GM19395 (cell line): ENCODE measurements around the gene HNRNPAB.
"Not testable (repeated sequence)": the region's sequence is repeated elsewhere in the genome, so short reads cannot be mapped to it uniquely, and the experiment has no call there.

ENCODE experiments used
- ATAC-seq: cut with Tn5 transposase; IDR thresholded peaks from one replicate; pipeline ENCODE4 v1.9.1; 2021; ENCODE audit warnings: mild to moderate bottlenecking, moderate library complexity; ENCODE audit not compliant: unreplicated experiment

The HNRNPAB gene

GRCh38 chr5:178196281-178196812 lies 8.0 kb upstream of the HNRNPAB start:
- ATAC-seq = no peak

GRCh38 chr5:178196986-178197385 lies 7.3 kb upstream of the HNRNPAB start:
- ATAC-seq = no peak

- ATAC-seq = not testable (repeated sequence)
Observed at GRCh38 chr5:178198151-178198550, 6.2 kb upstream of the HNRNPAB start.

DNA sequence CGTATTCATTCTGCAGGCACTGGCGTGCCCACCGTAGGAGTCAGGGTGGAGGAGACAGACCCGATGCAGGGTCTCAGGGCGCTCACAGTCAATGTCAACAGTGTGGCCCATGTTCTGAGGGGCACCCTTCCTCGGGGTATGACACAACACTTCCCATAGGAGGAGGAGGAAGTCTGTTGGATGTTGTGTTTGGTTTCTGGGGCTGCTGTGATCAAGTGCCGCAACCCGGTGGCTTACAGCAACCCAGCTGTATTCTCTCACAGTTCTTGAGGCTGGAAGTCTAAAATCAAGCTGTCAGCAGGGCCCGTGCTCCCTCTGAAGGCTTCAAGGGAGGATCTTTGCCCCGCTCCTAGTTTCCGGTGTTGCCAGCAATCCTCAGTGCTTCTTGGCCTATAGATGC lies 5.6 kb upstream of the HNRNPAB start:
- ATAC-seq = no peak

DNA sequence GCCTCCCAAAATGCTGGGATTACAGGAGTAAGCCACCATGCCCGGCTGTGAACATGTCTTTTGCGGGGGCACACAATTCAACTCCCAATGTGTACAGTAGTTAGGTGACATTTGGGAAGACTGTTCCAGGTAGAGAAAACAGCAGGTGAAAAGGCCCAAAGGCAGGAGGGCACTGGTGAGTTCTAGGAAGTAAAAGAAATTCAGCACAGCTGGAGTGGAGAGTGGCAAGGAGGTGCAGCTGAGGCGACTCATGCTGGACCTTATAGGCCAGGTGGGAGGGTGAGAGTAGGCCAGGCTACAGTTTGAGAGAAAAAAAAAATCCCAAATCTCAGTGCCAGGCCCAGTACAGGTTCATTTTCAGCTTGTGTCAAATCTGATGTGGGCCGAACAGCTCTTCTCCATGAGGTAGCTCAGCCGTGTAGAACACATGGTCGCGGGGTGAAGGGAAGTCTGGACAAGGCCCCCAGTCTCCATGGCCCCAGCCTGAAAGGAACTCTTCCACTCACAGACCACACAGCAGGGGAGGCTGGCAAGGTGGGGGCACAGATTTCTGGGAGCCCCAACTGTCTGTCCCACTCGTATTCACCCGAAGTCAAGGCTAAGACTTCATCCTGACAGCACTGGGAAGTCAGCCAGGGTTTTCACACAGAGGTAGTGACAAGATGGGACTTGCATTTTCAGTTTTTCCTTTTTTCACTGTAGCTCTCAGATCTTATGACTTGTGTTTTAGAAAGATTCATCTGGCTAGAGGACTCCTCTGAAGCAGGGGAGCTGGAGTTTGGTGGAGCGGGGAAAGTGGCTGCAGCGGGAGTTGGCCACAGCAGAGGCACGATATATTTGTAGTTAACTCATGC lies 4.5 kb upstream of the HNRNPAB start:
- ATAC-seq = no peak

DNA sequence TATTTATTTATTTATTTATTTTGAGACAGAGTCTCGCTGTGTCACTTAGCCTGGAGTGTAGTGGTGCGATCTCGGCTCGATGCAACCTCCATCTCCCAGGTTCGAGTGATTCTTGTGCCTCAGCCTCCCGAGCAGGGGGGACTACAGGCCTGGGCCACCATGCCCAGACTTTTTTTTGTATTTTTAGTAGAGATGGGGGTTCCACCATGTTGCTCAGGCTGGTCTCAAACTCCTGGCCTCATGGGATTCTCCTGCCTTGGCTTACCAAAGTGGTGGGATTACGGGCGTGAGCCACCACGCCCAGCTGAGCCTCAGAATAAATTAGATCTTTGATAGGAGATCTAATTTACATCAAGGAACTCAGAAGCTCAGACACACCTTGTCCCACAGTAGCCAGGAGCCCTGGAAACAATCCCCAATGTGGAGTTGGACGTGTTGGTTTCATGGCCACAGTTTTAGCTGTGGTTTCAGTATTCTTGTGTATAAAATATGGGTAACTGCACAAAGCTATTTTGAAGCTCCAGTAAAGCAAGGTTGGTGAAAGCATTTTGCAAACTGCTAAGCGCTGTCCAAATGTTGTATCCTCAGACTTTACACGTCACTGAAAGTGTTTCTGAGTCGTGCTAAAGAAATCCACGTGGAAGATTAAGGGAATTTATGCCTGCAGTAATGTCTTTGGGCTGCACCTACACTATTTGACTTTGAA lies 3.0 kb upstream of the HNRNPAB start:
- ATAC-seq = no peak

DNA sequence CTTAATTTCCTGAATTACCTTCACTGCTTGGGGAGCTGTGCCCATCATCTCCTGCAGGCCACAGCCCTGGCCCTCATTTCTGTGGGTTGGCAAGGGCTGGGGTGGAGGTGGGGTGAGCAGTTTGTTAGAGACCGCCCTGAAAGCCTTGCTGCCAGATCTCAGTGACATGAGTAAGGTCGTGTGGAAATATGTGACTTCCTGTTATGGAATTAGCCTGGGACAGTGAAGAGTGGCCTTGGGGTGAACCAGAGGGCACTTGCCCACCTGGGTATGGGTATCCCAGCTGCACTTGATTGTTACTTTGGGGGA lies 2.5 kb upstream of the HNRNPAB start:
- ATAC-seq = no peak

DNA sequence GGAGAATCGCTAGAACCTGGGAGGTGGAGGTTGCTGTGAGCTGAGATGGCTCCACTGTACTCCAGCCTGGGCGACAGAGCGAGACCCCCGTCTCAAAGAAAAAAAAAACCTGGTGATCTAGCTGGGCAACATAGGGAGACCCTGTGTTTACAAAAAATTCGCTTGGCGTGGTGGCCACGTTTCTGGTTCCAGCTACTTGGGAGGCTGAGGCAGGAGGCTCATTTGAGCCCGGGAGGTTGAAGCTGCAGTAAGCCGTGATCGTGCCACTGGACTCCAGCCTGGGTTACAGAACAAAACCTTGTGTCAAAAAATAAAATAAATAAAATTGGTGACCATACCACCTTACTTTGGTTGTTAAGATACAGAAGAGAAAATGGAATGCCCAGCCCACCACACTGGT lies 1.8 kb upstream of the HNRNPAB start:
- ATAC-seq = no peak

DNA sequence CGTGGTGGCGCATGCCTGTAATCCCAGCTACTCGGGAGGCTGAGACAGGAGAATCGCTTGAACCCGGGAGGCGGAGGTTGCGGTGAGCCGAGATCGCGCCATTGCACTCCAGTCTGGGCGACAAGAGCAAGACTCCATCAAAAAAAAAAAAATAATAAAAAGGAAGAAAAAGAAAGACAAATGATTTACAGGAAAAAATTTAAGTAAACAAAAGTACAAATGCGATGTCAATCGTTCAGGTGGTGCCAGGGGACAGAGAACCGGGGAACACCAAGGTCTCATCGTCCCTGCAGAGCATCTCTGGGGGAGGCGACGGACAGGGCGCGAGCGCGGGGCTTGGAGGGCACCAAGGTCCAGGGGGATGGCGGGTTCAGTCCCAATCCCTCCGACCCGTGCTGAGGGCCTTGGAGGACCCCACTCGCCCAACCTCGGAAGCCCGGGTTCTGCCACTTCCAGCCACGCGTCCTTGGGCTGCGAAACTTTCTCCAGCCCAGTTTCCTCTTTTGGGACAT lies 607 bp upstream of the HNRNPAB start:
- peak; percentile 2 for ATAC-seq

DNA sequence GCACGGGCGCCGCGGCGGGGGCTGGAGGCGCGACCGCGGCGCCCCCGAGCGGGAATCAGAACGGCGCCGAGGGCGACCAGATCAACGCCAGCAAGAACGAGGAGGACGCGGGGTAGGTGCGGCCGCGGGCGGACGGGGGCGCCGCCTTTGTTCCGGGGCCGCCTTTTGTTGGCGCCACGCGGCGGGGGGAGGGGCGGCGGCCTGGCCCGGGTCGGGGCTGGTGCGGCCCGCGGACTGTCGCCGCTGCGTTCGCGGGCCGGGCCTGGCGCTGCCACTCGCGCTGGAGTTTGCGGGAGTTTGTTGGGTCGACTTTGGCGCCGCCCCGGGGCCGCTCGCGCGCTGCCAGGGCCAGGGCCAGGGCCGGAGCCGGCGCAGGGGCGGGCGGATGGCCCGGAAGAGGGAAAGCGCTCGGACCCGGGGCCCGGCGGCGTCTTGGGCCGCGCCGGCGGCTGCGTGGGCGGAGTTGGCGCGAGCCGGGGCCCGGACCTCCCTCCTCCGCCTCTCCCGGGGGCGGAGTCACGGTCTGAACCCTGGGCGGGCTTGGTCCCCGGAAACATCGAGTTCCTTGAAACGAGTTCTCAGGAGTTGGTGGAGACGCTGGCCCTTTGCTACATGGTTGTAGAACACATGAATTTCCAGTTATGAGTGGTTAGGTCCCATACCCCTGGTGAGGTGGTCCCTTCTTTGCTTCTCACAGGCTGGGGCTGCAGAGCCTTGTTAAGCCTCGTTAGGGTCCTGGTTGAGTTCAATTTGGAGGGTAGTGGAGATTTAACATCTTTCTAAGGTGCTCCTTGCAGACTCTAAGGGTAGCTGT lies 809 bp downstream of the HNRNPAB start:
- peak; percentile 60 for ATAC-seq

GRCh38 chr5:178205749-178206047 lies 1.4 kb downstream of the HNRNPAB start:
- no peak for ATAC-seq

DNA sequence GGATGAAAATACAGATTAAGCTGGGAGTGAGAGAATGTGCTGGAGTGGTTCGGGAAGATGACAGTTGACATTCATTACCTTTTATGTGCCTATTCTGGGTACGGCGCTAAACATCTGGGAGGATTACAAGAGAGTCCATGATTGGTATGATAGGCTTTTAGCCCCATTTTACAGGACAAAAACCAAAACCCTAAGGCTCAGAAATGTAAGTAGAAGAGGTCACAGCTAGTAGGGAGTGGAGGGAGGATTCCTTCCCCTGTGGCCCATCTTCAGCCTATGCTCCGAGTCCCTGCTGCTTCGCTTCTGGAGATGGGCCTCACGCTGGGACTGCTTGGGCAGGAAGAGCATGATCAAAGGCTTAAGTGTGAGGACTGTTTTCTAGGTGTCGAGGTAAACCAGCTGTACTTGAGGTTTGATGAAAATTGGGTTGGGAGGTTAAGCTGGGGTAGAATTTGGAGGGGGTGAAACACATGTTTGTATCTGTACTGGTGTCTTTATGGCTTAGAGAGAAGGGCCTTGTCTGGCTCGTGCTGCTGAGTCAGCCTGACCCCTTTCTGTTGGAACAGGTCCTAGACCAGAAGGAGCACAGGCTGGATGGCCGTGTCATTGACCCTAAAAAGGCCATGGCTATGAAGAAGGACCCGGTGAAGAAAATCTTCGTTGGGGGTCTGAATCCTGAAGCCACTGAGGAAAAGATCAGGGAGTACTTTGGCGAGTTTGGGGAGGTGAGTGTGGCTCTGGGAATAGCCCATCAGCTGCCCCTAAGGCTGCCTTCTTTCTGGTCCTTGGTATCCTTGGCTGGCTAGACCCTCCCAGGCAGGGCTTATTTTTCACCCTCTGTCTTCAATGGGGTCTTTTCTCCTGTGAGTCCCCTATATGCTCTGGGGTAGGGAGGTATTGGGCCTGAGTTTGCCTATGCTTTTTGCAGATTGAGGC lies 2.1 kb downstream of the HNRNPAB start:
- no peak for ATAC-seq

DNA sequence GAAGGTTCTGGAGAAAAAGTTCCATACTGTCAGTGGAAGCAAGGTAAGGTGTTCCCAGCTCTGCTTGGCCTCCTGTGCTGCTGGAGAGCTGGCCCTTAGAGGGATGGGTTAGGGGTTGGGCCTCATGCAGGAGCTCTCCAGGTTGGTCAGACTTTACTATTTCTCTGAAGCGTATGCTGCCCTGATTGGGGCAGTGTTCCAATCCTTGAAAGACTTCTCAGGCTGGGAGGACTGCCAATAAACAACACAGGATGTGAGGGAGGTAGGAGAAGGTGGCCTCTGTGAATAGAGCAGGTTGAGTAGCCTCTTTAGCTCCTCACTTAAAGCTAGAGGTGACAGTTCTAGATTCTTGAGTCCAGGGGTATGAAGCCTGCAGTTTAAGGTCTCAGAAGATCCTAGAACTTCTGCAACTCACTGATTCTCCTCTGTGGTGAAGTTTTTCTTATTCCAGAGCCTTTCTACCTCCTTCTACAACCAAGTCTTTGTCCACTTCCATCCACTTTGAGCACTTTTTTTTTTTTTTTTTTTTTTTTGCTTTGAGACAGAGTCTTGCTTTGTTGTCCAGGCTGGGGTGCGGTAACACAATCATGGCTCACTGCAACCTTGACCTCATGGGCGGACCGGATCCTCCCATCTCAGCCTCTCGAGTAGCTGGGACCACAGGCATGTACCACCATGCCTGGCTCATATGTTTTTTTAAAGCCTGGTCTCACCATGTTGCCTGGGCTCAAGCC lies 3.0 kb downstream of the HNRNPAB start:
- ATAC-seq = no peak

GRCh38 chr5:178207917-178208280 lies 3.6 kb downstream of the HNRNPAB start:
- no peak for ATAC-seq

DNA sequence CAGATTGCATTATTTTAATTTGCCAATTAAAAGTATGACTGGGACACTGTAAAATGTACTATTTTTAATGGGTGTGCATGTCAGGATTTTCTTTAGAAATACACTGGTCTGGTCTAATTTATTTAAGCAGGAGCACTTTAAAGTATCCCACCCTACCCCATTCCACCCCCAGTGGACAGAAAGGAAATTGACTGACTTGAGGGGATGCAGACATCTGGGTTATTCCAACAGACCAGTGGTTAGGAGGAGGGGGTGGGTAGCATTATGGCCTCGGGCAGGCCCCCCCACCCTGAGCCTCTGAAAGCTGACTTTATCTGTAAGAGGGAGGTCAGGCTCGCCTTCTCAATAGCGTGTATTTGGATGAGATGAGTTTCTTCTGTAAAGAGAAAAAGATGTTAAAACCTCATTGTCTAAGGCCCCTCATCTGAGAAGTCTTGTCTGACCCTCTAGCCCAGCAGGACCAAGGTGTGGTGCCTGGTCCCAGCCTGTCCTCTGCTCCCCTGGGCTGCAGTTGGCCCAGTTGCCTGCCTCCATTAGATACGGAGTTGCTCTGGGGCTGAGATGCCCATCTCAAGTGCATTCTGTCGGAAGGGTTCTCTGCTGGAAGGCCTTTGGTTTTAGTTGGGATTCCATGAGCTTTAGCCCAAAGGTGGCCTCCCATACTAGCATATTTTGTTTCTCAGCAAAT lies 4.4 kb downstream of the HNRNPAB start:
- no peak for ATAC-seq

DNA sequence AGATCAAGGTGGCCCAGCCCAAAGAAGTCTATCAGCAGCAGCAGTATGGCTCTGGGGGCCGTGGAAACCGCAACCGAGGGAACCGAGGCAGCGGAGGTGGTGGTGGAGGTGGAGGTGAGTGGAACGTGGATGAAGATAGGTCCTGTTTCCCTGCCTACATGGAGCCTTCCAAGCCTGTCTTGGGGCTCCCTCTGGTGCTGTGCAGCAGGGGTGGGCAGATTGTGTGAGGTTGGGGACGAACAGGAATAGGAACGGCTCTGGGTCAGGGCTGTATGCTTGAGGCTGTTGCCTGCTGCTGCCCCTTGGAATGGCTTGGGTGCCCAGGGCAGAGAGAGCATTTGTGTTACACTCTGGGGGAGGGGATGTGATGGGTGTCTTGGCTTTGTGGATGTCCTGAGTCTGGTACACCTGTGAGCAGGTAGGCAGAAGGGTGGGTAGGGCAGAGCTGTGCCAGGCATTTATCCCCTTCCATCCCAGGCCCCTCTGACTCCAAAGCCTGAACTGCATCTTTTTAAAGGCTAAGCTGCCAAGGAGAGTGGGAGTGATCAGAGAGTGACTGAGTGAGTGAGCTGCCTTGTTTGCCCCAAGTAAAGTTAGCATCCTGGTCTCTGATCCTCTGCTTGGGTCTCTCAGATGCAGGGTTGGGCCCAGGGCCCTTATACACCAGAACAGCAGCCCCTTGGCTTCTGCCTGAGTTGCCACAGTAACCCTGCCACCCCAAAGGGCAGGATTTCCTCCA lies 5.2 kb downstream of the HNRNPAB start:
- no peak for ATAC-seq

DNA sequence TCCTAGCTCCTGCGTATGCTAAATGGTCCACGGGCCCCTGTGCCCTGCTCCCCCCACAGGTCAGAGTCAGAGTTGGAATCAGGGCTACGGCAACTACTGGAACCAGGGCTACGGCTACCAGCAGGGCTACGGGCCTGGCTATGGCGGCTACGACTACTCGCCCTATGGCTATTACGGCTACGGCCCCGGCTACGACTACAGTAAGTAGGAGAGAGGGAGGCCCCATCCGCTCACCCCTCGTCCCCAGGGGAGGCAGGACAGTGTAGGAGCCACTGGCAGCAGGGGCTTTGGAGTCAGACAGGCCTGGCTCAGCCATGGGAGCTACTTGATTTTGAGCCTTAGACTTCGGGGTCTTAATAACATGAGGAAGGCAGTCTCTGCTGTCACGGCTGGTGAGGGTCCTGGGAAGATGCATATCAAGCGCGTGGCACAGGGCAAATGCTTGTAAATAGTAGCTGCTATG lies 5.8 kb downstream of the HNRNPAB start:
- ATAC-seq = no peak

- no peak for ATAC-seq
Observed at GRCh38 chr5:178210686-178211085, 6.4 kb downstream of the HNRNPAB start.
